OCI-LY1 (cell line): ENCODE measurements around the gene HDAC9.

Experiments used
- EZH2 ChIP-seq: fragments of 200-600 bp; sonication (generic), shearing (Covaris generic); IDR thresholded peaks from 2 replicates; pipeline ENCODE4 v1.8.0; 2017; ENCODE audit warnings: borderline replicate concordance, mixed run types, mild to moderate bottlenecking, antibody characterized with exemption, low read length, moderate library complexity, mixed read lengths
- TF ChIP-seq, protein P1 (sequence below): fragments of 200-600 bp; sonication (generic), shearing (Covaris generic); IDR thresholded peaks from 2 replicates; pipeline ENCODE4 v1.5.1; 2017; ENCODE audit warnings: mild to moderate bottlenecking, antibody characterized with exemption, low read length, moderate library complexity, mixed read lengths

- TF ChIP-seq, protein P1, sequence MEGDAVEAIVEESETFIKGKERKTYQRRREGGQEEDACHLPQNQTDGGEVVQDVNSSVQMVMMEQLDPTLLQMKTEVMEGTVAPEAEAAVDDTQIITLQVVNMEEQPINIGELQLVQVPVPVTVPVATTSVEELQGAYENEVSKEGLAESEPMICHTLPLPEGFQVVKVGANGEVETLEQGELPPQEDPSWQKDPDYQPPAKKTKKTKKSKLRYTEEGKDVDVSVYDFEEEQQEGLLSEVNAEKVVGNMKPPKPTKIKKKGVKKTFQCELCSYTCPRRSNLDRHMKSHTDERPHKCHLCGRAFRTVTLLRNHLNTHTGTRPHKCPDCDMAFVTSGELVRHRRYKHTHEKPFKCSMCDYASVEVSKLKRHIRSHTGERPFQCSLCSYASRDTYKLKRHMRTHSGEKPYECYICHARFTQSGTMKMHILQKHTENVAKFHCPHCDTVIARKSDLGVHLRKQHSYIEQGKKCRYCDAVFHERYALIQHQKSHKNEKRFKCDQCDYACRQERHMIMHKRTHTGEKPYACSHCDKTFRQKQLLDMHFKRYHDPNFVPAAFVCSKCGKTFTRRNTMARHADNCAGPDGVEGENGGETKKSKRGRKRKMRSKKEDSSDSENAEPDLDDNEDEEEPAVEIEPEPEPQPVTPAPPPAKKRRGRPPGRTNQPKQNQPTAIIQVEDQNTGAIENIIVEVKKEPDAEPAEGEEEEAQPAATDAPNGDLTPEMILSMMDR: no peak
- no peak for TF ChIP-seq EZH2
These were observed 421.3 kb downstream of the HDAC9 start for GRCh38 chr7:18916826-18917225.
